ENCODE measurements around the gene CBLN3.
A peak's percentile ranks its signal among the peaks of the same experiment; 100 is the strongest.

GRCh38 chr14:24442240-24443052, 13.0 kb upstream of the CBLN3 start, which contains the start of gene SDR39U1:
- peak; percentile 22 for TF ChIP-seq CTCF (IDR thresholded peaks at IDR 0.05)
- no peak for TF ChIP-seq EZH2 (IDR thresholded peaks at IDR 0.05)

Data from neural progenitor cell (in vitro differentiated cells).